Muscle layer of duodenum (tissue), 2 donors: ENCODE measurements around the gene MAL.

Experiments
- H3K27ac ChIP-seq: one replicate; pipeline ENCODE4 v1.7.0; 2013; ENCODE audit warnings: mild to moderate bottlenecking, low read length
- H3K27me3 ChIP-seq: one replicate; pipeline ENCODE4 v1.7.0; 2013; ENCODE audit warnings: low read depth, mild to moderate bottlenecking, control low read depth, low read length
- H3K36me3 ChIP-seq, 2 donors: one replicate each; pipeline ENCODE4 v1.7.0; 2013; ENCODE audit warnings: low read length in 2 of 2, control low read depth in 1 of 2, mild to moderate bottlenecking in 1 of 2; ENCODE audit not compliant: insufficient read depth in 2 of 2, control insufficient read depth in 1 of 2
- H3K4me1 ChIP-seq, 2 donors: one replicate each; pipeline ENCODE4 v1.7.0; 2013; ENCODE audit warnings: low read length in 2 of 2, mild to moderate bottlenecking in 2 of 2, control low read depth in 1 of 2, moderate library complexity in 1 of 2; ENCODE audit not compliant: insufficient read depth in 2 of 2, control insufficient read depth in 1 of 2
- H3K4me3 ChIP-seq, 2 donors: one replicate each; pipeline ENCODE4 v1.7.0; 2013; ENCODE audit warnings: low read length in 2 of 2, low read depth in 1 of 2, mild to moderate bottlenecking in 1 of 2
- H3K9me3 ChIP-seq, 2 donors: one replicate each; pipeline ENCODE4 v1.7.0; 2013; ENCODE audit warnings: low read length in 2 of 2, control low read depth in 1 of 2, mild to moderate bottlenecking in 1 of 2; ENCODE audit not compliant: control insufficient read depth in 1 of 2
- donor health status: healthy.

Gene MAL

GRCh38 chr2:94987074-94988020, 38.2 kb upstream of the MAL start:
- Histone ChIP-seq H3K9me3 (no peaks in the 10 kb centered on the region), H3K4me3 (no peak overlapping the region), H3K4me1 (no peaks in the 10 kb centered on the region), H3K36me3 (no peaks in the 10 kb centered on the region), H3K27me3 (no peaks in the 10 kb centered on the region), H3K27ac (no peak overlapping the region)

DNA sequence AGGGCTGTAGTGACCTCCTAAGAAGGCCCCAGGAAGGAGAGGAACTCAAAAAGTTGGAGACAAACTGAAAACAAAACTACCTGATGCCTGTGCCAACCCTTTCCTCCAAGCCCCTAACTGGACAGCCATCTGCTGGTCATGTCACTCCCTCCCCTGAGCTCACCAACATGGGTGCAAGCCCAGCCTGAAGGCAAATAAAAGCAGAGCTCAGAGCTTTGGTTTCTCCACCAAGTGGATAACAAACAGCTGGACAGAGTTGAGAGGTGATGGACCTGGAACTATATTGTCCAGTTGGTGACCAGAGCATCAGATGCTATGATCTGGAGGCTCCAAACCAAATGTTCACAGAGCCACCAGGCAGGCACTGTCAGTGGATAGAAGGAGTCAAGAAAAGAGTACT, 34.6 kb upstream of the MAL start:
- peaks cover 14% of the 10 kb centered on the region for H3K27me3 ChIP-seq
- no peak overlapping the region for H3K27ac ChIP-seq
- H3K36me3 ChIP-seq: no peaks in the 10 kb centered on the region
- no peaks in the 10 kb centered on the region for H3K4me1 ChIP-seq
- H3K9me3 ChIP-seq: no peaks in the 10 kb centered on the region
- no peak overlapping the region for H3K4me3 ChIP-seq

DNA sequence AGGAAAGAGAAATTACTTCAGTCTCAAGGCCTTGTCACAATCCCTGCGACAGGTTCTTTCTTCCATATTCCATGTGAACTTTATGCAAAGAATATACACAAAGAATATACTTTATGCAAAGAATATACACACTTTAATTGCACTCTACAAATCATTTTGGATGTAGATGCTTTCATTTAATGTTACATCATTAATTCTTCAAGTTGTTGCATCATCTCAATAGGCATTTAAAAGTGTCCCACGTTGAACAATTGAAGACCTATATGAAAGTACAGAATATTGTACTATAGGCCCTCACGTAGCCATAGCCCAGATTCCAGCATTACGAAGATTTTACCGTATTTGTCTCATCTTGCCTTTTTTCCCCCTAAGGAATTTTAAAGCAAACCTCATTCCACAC, 33.1 kb upstream of the MAL start:
- no peak overlapping the region for H3K4me3 ChIP-seq
- H3K27me3 ChIP-seq: peaks cover 14% of the 10 kb centered on the region
- no peaks in the 10 kb centered on the region for H3K36me3 ChIP-seq

DNA sequence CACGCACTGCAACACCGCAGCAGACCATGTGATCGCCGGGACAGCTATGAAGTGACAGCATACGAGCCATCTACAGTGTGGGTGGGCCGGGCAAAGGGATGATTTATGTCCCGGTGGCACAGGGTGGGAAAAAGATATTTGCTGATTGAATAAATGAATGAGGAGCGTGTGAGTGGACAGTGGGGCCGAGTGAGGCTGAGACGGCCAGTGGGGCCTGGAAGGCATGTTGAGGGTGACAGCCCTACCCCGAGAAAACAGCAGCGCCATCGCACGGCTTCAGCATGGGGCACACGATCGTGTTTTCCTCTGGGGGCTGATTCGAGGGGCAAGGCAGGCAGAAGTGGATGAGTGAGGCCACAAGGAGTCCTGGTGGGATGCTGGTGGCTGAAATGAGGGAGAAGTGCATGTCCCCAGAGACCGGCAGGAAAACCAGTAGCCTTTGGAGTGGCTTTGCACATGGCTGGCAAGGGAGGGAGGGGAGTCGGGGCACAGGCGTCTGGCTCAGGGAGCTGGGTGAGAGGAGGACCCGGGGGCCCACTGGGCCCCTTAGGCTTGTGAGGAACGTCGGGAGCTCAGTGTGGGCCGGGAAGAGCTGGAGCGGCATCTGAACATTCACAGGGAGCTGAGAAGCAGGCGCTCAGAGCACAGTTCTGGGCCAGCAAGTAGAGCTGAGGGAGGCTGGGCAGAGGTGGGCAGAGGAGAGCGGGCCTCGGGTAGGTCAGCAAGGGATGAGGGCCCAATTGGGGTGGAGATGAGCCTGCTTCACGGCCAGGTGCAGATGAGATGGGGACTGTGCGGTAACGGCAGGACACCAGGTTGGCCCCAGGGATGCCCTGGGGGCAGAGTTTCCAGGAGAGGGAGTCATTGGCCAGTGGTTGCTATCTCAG, 32.1 kb upstream of the MAL start:
- H3K27me3 ChIP-seq: peaks cover 20% of the 10 kb centered on the region
- no peaks in the 10 kb centered on the region for H3K9me3 ChIP-seq
- H3K4me1 ChIP-seq: peaks cover 0 to 3% of the 10 kb centered on the region in 2 donors
- H3K27ac ChIP-seq: no peak overlapping the region
- no peaks in the 10 kb centered on the region for H3K36me3 ChIP-seq
- H3K4me3 ChIP-seq: no peak overlapping the region

More for the DNA sequence above, 33.1 kb upstream of the MAL start:
- Histone ChIP-seq H3K9me3 (no peaks in the 10 kb centered on the region), H3K4me1 (no peaks in the 10 kb centered on the region), H3K27ac (no peak overlapping the region)

- no peak overlapping the region for H3K4me3 ChIP-seq
- H3K27me3 ChIP-seq: peaks cover 27% of the 10 kb centered on the region
- H3K27ac ChIP-seq: no peak overlapping the region
- H3K9me3 ChIP-seq: no peaks in the 10 kb centered on the region
- no peaks in the 10 kb centered on the region for H3K36me3 ChIP-seq
- H3K4me1 ChIP-seq: peaks cover 0 to 4% of the 10 kb centered on the region in 2 donors
Observed at GRCh38 chr2:94994063-94994913, 31.2 kb upstream of the MAL start.

DNA sequence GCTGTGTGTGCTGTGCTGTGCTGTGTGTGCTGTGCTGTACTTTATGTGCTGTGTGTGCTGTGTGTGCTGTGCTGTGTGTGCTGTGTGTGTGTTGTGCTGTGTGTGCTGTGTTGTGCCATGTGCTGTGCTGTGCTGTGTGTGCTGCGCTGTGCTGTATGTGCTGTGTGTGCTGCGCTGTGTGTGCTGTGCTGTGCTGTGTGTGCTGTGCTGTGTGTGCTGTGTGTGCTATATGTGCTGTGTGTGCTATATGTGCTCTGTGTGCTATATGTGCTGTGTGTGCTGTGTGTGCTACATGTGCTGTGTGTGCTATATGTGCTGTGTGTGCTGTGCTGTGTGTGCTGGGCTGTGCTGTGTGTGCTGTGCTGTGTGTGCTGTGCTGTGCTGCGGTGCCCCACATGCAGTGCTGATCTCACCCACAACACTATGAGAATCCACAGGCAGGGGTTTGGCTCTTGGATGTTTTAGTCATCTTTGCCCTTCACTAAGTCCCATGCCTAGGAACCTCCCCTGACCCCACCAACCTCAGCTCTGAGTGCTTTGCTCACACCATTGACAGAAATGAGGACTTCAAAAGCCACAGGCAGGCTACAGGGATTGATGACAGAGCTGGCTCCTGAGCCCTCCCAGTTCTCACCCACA, 30.5 kb upstream of the MAL start:
- peaks cover 27% of the 10 kb centered on the region for H3K27me3 ChIP-seq
- H3K4me3 ChIP-seq: no peak overlapping the region
- H3K4me1 ChIP-seq: peaks cover 0 to 4% of the 10 kb centered on the region in 2 donors
- H3K9me3 ChIP-seq: no peaks in the 10 kb centered on the region
- no peaks in the 10 kb centered on the region for H3K36me3 ChIP-seq
- H3K27ac ChIP-seq: no peak overlapping the region

DNA sequence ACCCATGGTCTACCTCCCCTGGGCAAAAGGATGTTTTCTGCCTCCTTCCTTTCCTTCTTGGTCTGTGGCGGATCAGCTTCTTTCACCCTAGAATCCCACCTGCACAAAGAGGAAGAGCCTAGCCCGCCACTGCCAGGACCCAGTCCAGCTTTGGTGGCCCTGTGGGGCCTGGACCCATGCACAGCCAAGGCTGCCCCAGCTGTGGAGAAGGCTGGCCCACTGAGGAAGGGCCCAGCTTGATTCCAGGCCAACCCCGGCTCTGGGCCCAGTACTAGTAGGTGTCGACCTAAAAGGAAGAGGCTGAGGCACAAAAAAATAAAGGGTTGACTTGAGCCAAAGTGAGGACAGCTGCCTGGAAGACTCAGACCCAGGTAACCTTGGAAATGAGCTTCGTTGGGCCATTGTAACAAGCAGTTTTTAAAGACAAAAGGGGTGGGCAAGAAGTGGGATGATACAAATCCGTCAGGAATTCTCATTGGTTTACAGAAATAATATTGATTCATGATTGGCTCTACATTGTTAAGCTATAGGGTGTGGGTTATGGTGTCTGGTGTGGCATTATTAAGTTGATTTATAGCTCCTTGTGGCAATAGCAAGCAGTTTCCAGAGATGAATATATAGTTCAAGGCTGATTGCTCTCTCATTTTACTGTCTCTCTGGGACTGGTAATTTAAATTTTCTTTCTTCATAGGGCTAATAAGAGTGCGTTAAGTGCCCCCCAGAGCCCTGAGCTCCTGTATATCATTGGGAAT, 29.8 kb upstream of the MAL start:
- Histone ChIP-seq H3K27me3 (peaks cover 27% of the 10 kb centered on the region), H3K36me3 (no peaks in the 10 kb centered on the region), H3K9me3 (no peaks in the 10 kb centered on the region), H3K4me3 (no peak overlapping the region), H3K4me1 (peaks cover 0 to 4% of the 10 kb centered on the region in 2 donors), H3K27ac (no peak overlapping the region)

GRCh38 chr2:94996305-94997100, 29.0 kb upstream of the MAL start:
- H3K27me3 ChIP-seq: peaks cover 27% of the 10 kb centered on the region

GRCh38 chr2:94997981-94998930, 27.3 kb upstream of the MAL start:
- no peaks in the 10 kb centered on the region for H3K9me3 ChIP-seq
- no peak overlapping the region for H3K27ac ChIP-seq
- H3K4me3 ChIP-seq: peak overlapping the region in 1 of 2 donors; percentile 39
- peaks cover 27% of the 10 kb centered on the region for H3K27me3 ChIP-seq
- peaks cover 0 to 4% of the 10 kb centered on the region in 2 donors for H3K4me1 ChIP-seq
- no peaks in the 10 kb centered on the region for H3K36me3 ChIP-seq

More at GRCh38 chr2:94996305-94997100, 29.0 kb upstream of the MAL start:
- Histone ChIP-seq H3K36me3 (no peaks in the 10 kb centered on the region), H3K9me3 (no peaks in the 10 kb centered on the region), H3K27ac (no peak overlapping the region), H3K4me3 (no peak overlapping the region), H3K4me1 (peaks cover 0 to 4% of the 10 kb centered on the region in 2 donors)
